NCI-H345 treated with DMSO at 0.1 percent for 48 hours (cell line): Measurements from ENCODE around the gene RDH12.
A peak's percentile ranks its signal among the peaks of the same experiment; 100 is the strongest.
"Not testable (repeated sequence)": the region's sequence is repeated elsewhere in the genome, so short reads cannot be mapped to it uniquely, and the experiment has no call there.

Experiments used
- DNase-seq: peaks from one replicate; lab custom pipeline; 2025; ENCODE audit not compliant: unreplicated experiment; lab: John Stamatoyannopoulos, UW

Gene RDH12

GRCh38 chr14:67701492-67701891 is at the start of gene RDH12:
Gene RDH12 (plus strand): TSS chr14:67701886. CDS start chr14:67722643, 20,757 bp downstream.
- DNase-seq, result not testable (repeated sequence)

GRCh38 chr14:67652189-67652588 is 49.5 kb upstream of the RDH12 start:
- no peak for DNase-seq

DNA sequence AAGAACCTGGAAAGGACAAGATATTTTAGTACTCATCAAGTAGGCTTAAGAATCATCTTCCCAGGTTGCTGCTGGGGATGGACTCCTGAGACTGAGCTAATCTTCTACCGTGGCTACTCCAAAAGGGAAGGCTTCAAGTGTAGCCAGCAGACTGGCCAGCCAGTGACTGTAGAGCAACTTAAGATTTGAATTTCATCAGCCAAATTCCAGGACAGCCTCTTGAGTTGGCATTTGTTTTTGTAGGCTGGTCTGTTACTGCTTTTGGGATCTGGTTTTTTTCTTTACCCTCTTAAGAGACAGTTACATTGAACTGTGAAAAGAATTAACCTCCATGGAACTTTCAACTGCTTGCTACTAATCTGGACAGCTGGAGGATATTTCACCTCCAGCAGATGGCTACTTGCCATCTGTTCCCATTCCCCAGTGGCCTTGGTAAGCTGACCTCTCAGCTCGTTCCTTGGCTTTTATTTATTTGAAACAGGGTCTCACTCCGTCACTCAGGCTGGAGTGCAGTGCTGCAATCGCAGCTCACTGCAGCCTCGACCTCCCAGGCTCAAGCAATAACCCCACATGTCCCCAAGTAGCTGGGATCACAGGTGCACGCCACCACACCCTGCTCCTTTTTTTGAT is 47.9 kb upstream of the RDH12 start:
- no peak for DNase-seq

DNA sequence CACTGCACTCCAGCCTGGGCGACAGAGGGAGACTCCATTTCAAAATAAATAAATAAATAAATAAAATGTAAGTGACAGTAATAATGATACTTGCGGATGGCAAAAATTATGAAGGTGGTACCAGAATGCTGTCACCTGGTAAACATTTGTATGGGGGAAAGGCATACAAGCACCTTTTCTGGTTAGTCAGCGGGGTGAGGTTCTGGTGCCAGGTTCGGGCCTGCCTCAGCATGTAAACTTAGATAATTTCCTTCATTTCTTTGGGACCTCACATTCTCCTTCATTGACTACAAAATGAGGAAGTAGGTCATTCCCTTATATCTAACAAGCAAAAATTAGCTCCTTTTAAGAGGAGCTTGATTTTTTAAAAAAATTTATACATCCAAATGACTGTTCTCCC is 38.1 kb upstream of the RDH12 start:
- no peak for DNase-seq

GRCh38 chr14:67665868-67666267 is 35.8 kb upstream of the RDH12 start:
- no peak for DNase-seq

DNA sequence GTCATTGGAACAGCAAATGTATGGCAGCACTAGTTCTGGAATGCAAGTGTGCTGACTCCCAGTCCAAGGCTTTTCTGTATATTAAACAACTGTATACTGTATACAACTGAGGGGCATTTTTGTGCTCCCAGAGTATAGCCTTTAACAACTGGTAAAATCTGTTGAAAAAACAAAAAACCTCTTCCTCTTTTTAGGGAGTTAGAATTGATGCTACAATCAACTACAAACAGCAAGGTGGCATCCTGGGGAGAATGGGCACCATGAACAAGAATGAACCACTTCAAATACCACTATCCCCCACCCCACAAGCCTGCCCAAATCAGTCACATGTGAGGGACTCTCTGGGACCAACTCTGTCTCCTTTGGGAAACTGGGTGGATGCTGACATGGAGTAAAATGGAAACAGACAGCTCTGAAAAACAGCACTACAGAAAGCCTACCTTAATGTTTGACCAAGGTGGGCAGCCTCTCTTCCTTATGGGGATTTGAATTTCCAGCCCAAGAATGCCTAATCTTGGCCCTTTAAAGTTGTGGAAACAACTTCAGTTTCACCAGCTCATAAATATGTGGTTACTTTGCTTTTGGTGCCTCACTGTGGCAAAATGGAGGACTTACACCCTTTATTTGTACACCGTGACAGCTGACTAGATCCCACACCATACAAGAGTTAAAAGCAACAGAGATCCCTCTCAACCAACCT is 34.8 kb upstream of the RDH12 start:
- DNase-seq, result no peak

DNA sequence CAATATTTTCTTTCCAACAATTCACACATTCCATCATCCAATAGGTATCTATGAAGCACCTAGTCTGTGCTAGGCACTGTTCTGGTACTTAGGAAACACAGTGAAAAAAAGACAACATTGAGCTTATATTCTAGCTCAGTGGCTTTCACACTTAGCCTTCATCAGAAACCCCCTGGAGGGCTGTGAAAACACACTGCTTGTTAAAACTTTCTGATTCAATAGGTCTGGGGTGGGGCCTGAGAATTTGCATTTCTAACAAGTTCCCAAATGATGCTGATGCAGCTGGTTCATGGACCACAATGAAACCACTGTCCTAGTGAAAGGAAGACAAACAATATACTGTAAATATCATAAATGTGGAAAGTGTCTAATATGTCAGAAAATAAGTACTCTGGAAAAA is 33.1 kb upstream of the RDH12 start:
- no peak for DNase-seq

DNA sequence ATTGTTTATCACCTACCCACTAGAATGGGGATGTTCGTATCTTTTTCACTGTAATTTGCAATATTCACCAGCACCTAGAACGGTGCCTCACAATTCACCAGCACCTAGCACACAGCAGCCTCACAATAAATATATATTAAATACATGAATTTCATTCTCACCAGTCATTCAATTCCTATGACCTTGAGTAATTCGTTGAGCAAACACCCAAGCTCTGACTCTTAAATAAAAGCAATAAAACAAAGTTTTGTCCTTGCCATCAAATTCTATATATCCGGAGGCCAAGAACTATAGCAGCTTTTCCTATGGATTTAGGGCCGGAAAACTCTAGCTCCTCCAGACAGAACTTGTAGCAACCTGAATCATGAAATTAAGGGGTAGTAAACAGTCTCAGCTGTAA is 28.2 kb upstream of the RDH12 start:
- DNase-seq, result no peak

DNA sequence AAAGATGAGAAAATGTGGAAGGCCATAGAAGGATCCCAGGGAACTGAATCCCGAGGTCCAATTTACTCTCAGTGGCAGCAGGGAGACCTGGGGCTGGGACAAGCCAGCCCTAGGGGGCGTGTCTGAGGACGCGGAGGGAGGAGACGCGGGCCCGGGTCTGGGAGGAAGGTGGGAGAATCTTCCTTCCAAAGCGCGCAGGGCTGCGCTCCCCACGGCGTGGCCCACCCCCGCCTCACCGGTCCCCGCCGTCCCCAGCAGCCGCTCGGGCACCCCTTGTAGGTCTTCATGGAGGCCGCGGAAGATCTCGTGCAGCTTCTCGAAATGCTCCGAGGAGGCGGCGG is 27.6 kb upstream of the RDH12 start:
- peak; percentile 63 for DNase-seq

GRCh38 chr14:67674480-67675218 is 27.0 kb upstream of the RDH12 start, which contains the start of gene VTI1B:
Gene VTI1B (minus strand): TSS chr14:67674632. CDS start chr14:67674489, 143 bp downstream.
- peak; percentile 44 for DNase-seq

- DNase-seq, result no peak
Observed at GRCh38 chr14:67675219-67675582, 26.5 kb upstream of the RDH12 start.

DNA sequence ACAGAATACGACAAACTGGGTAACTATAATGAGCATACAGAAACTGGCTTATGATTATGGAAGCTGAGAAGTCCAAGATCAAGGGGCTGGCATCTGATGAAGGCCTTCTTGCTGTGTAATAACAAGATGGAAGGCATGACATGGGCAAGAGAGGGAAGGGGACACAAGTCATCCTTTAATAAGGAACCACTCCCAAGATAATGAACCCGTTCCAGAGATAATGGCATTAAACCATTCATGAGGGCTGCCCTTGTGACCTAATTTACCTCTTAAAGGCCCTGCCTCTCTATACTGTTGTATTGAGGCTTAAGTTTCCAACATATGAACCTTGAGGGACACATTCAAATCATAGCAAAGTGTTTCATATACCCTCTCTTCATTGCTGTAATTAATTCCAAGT is 22.7 kb upstream of the RDH12 start:
- no peak for DNase-seq

DNA sequence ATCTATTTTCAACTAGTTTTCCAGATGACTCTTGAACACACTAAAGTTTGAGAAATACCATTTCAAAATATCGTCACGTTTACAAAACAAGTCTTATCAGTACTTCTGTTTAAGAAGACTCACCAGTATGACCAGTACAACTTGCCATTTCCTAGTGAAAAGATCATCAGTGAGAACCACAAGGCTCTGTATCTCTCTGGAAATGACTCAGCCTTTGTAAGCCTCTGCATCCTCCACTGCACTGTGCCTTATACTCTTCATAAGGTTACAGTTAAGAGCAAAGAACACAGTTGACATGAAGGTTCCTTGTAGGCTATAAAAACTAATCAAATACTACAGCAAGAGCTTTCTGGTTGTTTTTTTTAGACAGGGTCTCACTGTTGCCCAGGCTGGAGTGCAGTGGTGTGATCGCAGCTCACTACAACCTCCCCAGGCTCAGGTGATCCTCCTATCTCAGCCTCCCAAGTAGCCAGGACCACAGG is 21.5 kb upstream of the RDH12 start:
- no peak for DNase-seq

DNA sequence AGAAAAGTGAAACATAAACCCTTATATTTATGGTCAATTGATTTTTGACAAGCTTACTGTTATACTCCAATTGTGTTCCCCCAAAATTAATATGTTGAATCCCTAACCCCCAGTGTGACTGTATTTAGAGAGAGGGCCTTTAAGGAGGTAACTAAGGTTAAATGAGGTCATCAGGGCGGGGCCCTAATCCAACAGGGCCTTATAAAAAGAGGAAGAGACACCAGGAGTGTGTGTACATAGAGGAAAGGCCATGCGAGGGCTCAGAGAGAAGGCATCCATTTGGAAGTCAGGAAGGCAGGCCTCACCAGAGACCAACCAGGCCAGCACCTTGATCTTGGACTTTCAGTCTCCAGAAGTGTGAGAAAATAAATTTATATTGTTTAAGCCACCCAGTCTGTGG is 20.7 kb upstream of the RDH12 start:
- no peak for DNase-seq

DNA sequence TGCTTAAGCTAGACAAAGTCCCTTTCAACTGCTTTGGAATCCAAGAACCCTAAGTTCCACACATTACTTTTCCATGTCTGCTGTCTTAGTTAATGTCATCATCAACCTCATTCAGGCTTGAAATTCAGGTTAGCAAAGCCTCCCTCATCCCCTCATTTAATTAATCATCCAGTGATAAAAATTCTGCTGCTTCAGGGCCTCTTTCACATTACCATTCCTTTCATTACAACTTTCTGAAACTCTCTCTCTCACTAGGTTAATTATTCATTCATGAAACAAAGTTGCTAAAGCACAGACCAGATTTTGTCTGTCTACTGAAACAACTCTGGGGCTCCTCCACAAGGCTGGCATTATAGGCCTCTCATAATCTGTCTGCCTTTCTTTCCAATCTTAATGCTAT is 17.8 kb upstream of the RDH12 start:
- DNase-seq, result no peak

GRCh38 chr14:67690011-67690410 is 11.7 kb upstream of the RDH12 start:
- no peak for DNase-seq

DNA sequence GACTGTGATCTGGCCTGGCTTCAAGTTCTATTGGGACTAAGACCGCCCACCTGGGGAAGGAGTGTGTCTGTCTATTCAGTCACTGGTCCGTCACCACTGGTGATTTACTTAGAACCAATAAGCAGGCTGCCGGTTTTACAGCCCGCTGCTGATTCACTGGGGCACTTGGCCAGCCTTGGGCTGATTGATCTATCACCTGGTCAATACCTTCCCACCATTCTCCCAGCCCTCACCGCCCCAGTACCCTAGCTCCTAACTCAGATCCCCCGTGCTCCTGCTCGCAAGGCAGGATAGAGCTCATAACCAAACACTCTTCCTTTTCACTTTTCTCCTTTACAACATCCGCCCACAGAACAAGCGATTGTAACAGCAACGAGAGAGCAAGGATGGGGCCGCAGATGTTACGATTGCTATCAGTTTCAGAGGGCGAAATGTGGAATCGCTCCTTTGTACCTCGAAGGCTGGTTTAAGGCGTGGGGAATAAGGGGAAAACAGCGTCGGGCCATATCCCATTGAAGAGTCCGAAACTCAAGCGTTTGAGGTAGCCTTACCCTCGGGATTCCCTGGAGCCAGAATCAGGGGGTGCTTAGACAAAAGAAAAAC is 6.8 kb upstream of the RDH12 start:
- peak; percentile 76 for DNase-seq

- peak; percentile 93 for DNase-seq
Observed at GRCh38 chr14:67695394-67695949, 6.2 kb upstream of the RDH12 start, which contains the start of gene RDH11. Gene RDH11 (minus strand): TSS chr14:67695764. CDS start chr14:67695703, 61 bp downstream.

GRCh38 chr14:67697006-67697405 is 4.7 kb upstream of the RDH12 start:
- no peak for DNase-seq

- no peak for DNase-seq
Observed at GRCh38 chr14:67698179-67698578, 3.5 kb upstream of the RDH12 start.

DNA sequence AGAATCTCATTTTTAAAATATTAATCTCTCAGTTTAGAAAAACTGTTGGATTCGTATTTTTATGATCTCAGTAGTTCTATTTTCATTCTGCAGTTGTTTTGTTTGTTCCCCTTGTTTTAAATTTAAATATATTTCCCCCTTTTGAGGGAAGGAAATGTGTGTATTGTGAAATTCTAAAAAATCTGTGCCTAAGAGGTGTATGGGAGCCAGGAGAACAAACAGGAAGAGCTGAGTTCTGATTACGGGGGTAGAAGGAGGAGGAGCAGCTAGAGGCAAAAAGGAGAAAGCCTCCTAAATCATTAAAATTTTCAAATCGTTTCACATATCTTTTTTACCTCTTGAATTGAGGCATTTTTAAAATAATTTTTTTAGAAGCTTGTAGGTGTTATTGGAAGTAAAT is 2.3 kb downstream of the RDH12 start:
- DNase-seq, result no peak
